Measurements from ENCODE around the gene PYGB. TPM values are rescaled to one million over a fixed set of nuclear protein-coding genes. Genes with fewer than 3 reads are reported as not detected.

PYGB gene
- total RNA-seq, 1 donor from 2014 or later: 57.9 TPM

- Mint-ChIP-seq H3K9me3 (ENCODE audit: unreplicated experiment) (no peaks in the 10 kb centered on the region), H3K4me3 (ENCODE audit: unreplicated experiment) (no peak overlapping the region), H3K27ac (ENCODE audit: unreplicated experiment) (no peak overlapping the region), H3K4me1 (ENCODE audit: unreplicated experiment) (peaks cover 9% of the 10 kb centered on the region), H3K36me3 (ENCODE audit: low read depth, unreplicated experiment) (no peaks in the 10 kb centered on the region), H3K27me3 (ENCODE audit: unreplicated experiment) (peaks cover 5% of the 10 kb centered on the region)
- TF ChIP-seq, protein P1, sequence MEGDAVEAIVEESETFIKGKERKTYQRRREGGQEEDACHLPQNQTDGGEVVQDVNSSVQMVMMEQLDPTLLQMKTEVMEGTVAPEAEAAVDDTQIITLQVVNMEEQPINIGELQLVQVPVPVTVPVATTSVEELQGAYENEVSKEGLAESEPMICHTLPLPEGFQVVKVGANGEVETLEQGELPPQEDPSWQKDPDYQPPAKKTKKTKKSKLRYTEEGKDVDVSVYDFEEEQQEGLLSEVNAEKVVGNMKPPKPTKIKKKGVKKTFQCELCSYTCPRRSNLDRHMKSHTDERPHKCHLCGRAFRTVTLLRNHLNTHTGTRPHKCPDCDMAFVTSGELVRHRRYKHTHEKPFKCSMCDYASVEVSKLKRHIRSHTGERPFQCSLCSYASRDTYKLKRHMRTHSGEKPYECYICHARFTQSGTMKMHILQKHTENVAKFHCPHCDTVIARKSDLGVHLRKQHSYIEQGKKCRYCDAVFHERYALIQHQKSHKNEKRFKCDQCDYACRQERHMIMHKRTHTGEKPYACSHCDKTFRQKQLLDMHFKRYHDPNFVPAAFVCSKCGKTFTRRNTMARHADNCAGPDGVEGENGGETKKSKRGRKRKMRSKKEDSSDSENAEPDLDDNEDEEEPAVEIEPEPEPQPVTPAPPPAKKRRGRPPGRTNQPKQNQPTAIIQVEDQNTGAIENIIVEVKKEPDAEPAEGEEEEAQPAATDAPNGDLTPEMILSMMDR (IDR thresholded peaks at IDR 0.05; ENCODE audit: unreplicated experiment): no peak
- DNase-seq (ENCODE audit: low spot score): no peak
Observed at GRCh38 chr20:25225642-25226432, 22.0 kb upstream of the PYGB start.

DNA sequence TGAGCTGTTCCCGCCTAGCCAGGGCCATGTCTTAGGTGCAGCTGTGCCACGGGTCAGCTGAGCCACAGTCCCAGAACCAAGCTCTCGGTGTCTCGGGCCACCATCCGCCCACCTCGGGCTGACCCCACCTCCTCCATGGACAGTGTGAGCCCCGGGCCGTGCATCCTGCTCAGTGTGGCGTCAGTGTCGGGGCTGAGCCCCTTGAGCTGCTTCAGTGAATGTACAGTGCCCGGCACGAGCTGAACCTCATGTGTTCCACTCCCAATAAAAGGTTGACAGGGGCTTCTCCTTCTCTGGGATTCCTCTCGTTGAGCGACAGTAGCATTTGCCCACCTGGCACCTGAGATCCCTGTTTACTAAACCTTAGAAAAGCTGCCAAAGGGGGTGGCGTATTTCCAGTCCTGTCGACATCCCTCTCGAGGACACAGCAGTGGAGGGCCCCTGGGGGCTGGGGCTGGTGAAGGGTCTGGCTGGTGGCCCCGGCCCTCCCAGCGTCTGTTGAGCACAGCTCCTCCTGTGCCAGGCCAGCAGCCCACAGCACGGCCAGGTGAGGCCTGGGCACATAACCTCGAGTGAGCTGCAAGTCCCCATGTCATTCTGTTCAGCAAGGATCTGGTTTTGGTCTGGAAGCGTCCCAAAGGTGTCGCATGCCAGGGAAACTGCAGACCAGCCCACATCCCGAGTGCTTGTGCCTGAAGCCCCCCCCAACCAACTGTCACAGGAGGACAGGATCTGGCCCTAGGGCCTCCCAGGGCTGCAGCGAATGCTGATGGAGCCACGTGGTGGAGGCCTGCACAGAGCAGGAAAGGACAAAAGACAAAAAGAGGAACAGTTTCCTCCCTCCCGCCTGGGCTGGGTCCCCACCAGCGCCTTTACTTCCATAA, 21.2 kb upstream of the PYGB start:
- peaks cover 5% of the 10 kb centered on the region for H3K27me3 Mint-ChIP-seq (ENCODE audit: unreplicated experiment)
- TF ChIP-seq, protein P1 (IDR thresholded peaks at IDR 0.05; ENCODE audit: unreplicated experiment): no peak
- DNase-seq (ENCODE audit: low spot score): no peak
- peaks cover 9% of the 10 kb centered on the region for H3K4me1 Mint-ChIP-seq (ENCODE audit: unreplicated experiment)
- H3K36me3 Mint-ChIP-seq (ENCODE audit: low read depth, unreplicated experiment): no peaks in the 10 kb centered on the region
- no peak overlapping the region for H3K4me3 Mint-ChIP-seq (ENCODE audit: unreplicated experiment)
- no peaks in the 10 kb centered on the region for H3K9me3 Mint-ChIP-seq (ENCODE audit: unreplicated experiment)
- peak overlapping the region; percentile 72 for H3K27ac Mint-ChIP-seq (ENCODE audit: unreplicated experiment)

DNA sequence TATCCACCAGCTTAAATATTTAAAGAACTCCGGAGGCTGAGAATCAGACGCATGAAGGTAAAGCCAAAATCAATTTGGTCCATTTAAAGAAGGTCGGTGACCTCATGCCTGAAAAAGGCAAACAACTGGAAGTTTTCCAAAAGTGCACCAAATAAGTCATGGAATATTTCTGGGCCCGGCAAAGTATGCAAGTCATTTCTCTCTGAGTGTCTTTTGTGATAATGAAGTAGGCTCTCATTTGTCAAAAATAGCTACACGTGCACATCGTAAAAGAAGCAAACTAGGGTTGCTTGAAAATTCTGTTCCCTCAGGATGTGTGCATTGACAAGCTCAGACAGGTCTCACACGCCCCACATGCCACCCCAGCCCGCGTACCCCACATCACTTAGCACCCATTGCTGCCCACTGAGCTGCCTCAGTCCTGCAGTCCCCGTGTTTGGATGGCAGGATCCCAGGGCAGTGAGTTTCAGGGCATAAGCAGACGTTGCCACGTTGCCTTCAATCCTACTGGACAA, 20.5 kb upstream of the PYGB start:
- no peak overlapping the region for H3K4me3 Mint-ChIP-seq (ENCODE audit: unreplicated experiment)
- H3K36me3 Mint-ChIP-seq (ENCODE audit: low read depth, unreplicated experiment): no peaks in the 10 kb centered on the region
- H3K9me3 Mint-ChIP-seq (ENCODE audit: unreplicated experiment): no peaks in the 10 kb centered on the region
- peak overlapping the region; percentile 72 for H3K27ac Mint-ChIP-seq (ENCODE audit: unreplicated experiment)
- no peak for DNase-seq (ENCODE audit: low spot score)
- peaks cover 5% of the 10 kb centered on the region for H3K27me3 Mint-ChIP-seq (ENCODE audit: unreplicated experiment)
- H3K4me1 Mint-ChIP-seq (ENCODE audit: unreplicated experiment): peaks cover 9% of the 10 kb centered on the region
- TF ChIP-seq, protein P1 (IDR thresholded peaks at IDR 0.05; ENCODE audit: unreplicated experiment): no peak

DNA sequence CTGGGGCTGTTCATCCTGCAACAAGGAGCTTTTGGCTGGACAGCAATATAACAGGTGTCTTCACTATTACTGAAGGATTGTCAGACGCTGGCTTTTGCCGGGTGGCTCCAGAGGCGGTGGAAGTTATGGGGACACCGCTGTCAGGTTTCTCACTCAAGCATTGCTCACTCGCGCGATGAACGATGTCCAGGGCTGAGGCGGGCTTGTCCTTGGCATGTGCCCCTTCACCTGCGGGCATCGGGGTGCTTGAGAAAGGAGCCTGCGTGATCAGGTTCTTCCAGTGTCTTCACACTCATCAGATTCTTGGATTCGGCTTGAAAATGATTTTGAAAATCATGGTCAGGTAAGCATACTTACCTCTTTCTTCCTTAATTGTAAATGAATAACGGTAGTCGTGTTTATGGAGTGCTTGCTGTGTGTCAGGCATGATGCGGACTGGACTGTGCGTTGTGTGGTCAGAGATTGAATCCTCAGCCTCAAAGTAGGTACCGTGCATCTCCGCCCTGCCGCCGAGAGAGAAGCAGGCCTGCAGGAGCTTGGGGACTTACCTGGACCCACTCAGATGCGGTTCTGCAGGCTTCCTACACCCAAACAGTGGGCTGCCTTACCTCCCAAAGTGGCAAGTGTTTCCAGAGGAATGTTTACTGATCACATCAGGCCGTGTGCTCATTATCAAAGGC, 18.3 kb upstream of the PYGB start:
- Mint-ChIP-seq H3K36me3 (ENCODE audit: low read depth, unreplicated experiment) (no peaks in the 10 kb centered on the region), H3K9me3 (ENCODE audit: unreplicated experiment) (no peaks in the 10 kb centered on the region), H3K27ac (ENCODE audit: unreplicated experiment) (no peak overlapping the region), H3K4me3 (ENCODE audit: unreplicated experiment) (no peak overlapping the region), H3K4me1 (ENCODE audit: unreplicated experiment) (peaks cover 15% of the 10 kb centered on the region), H3K27me3 (ENCODE audit: unreplicated experiment) (peaks cover 5% of the 10 kb centered on the region)
- TF ChIP-seq, protein P1 (IDR thresholded peaks at IDR 0.05; ENCODE audit: unreplicated experiment): no peak
- DNase-seq (ENCODE audit: low spot score): no peak
